Endothelial cell of umbilical vein (primary cell): ENCODE results near the gene TRIM58.

Source experiments
- CTCF ChIP-seq, 2 donors: IDR thresholded peaks; 1 replicate in 1 of 2; 2 replicates in 1 of 2; pipeline ENCODE4 v1.5.1; 2011; ENCODE audit warnings: low read length in 2 of 2, mild to moderate bottlenecking in 2 of 2, moderate library complexity in 2 of 2, control low read depth in 1 of 2, inconsistent platforms in 1 of 2, low read depth in 1 of 2; ENCODE audit not compliant: insufficient read depth in 1 of 2; ENCODE audit errors: extremely low read depth in 1 of 2
- EZH2 ChIP-seq: IDR thresholded peaks from 2 replicates; pipeline ENCODE4 v1.6.1; 2012; ENCODE audit warnings: borderline replicate concordance, low read depth, mild to moderate bottlenecking, moderate library complexity, low read length, inconsistent platforms; ENCODE audit not compliant: severe bottlenecking
- FOS ChIP-seq: IDR thresholded peaks from 2 replicates; pipeline ENCODE4 v1.6.1; 2011; ENCODE audit warnings: mild to moderate bottlenecking, low read length, moderate library complexity, borderline replicate concordance; ENCODE audit not compliant: insufficient read depth
- GATA2 ChIP-seq: IDR thresholded peaks from 2 replicates; pipeline ENCODE4 v1.7.0; 2011; ENCODE audit warnings: low read depth, mild to moderate bottlenecking, moderate library complexity, mixed read lengths, low read length; ENCODE audit not compliant: insufficient read length, insufficient read depth
- JUN ChIP-seq: IDR thresholded peaks from 2 replicates; pipeline ENCODE4 v1.6.1; 2011; ENCODE audit warnings: borderline replicate concordance, low read depth; ENCODE audit not compliant: insufficient read length, insufficient read depth
- MAX ChIP-seq: IDR thresholded peaks from 2 replicates; pipeline ENCODE4 v1.6.1; 2011; ENCODE audit not compliant: insufficient read depth, insufficient read length
- MYC ChIP-seq: IDR thresholded peaks from one replicate; pipeline ENCODE4 v1.6.1; 2011; ENCODE audit warnings: mild to moderate bottlenecking, low read depth, low read length
- POLR2A ChIP-seq: IDR thresholded peaks from 2 replicates; pipeline ENCODE4 v1.6.1; 2012; ENCODE audit warnings: low read depth, mild to moderate bottlenecking, control low read depth, low read length
- POLR2AphosphoS5 ChIP-seq: IDR thresholded peaks from 2 replicates; pipeline ENCODE4 v1.6.1; 2012; ENCODE audit warnings: low read depth, mild to moderate bottlenecking, control low read depth, low read length, moderate library complexity; ENCODE audit not compliant: insufficient read depth

DNA sequence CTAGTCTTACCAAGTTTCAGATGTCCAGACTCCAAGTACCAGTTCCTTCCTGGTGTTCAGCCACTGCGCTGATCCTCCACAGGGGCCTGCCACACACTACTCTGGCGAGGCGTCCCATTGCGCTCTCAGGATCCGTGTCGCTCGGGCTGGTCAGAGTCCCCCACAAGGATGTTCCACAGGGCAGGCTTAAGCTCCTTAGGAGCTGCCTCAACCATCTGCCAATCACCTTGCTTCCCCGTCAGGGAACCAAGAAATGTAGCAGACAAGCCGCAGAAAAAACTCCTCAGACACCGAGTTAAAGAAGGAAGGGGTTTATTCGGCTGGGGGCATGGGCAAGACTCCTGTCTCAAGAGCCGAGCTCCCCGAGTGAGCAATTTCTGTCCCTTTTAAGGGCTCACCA is 48.2 kb downstream of the TRIM58 start:
- TF ChIP-seq CTCF (IDR thresholded peaks at IDR 0.05; ENCODE audit: extremely low read depth in 1 of 2, insufficient read depth in 1 of 2, low read depth in 1 of 2, low read length in 2 of 2), result no peak
- no peak for TF ChIP-seq FOS
- TF ChIP-seq POLR2A, result no peak
- TF ChIP-seq MAX, result no peak
- TF ChIP-seq EZH2, result no peak
- no peak for TF ChIP-seq POLR2AphosphoS5
- no peak for TF ChIP-seq JUN
- no peak for TF ChIP-seq MYC
- no peak for TF ChIP-seq GATA2
